ENCODE measurements around the gene FUNDC2.
A peak's percentile ranks its signal among the peaks of the same experiment; 100 is the strongest.

FUNDC2 gene

DNA sequence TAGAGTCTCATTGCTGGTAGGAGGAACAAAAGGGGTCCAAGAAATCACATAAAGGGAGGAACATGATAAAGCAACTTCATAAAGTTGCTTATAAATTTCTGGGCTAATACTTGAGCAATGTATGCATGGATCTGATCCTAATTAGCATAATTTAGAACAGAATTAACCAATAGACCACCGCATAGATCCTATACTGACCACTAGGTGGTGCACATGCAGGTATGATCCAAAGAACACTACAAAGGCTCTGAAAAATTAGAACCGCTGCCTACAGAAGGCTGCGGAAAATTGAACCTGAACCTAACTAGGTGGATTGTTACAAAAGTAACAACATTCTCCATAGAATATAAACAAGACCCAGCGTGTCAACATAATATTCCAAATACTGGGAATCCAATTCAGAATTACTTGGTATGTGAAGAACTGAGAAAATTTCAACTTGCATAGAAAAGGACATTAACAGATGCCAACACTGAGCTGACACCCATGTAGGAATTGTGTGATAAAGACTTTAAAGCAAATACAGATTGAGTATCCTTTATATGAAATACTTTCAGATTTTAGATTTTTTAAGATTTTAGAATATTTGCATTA lies 67.9 kb downstream of the FUNDC2 start:
- no peak for DNase-seq (ENCODE audit: low read depth)
- H3K4me3 ChIP-seq (ENCODE audit: low read depth, low read length): no peak overlapping the region
- TF ChIP-seq, protein P1, sequence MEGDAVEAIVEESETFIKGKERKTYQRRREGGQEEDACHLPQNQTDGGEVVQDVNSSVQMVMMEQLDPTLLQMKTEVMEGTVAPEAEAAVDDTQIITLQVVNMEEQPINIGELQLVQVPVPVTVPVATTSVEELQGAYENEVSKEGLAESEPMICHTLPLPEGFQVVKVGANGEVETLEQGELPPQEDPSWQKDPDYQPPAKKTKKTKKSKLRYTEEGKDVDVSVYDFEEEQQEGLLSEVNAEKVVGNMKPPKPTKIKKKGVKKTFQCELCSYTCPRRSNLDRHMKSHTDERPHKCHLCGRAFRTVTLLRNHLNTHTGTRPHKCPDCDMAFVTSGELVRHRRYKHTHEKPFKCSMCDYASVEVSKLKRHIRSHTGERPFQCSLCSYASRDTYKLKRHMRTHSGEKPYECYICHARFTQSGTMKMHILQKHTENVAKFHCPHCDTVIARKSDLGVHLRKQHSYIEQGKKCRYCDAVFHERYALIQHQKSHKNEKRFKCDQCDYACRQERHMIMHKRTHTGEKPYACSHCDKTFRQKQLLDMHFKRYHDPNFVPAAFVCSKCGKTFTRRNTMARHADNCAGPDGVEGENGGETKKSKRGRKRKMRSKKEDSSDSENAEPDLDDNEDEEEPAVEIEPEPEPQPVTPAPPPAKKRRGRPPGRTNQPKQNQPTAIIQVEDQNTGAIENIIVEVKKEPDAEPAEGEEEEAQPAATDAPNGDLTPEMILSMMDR (IDR thresholded peaks at IDR 0.05; ENCODE audit: low read depth, low read length, missing control alignments): peak; percentile 45

DNA sequence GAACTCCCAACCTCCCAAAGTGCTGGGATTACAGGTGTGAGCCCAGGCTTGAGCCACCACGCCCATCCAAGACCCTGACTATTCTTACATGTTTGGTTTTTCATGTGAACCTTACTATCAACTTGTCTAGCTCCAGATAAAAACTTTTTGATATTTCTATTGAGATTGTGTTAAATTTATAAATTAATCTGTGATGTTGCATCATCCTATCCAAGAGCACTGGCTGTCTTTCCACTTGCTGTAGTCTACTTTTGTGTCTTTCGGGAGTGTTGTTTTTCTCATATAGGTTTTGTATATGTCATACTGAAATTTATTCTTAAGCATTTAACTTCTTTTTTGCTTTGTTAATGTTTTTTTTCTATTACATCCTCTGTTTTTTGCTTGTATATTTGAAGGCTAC lies 79.3 kb downstream of the FUNDC2 start:
- DNase-seq (ENCODE audit: low read depth): no peak
- H3K4me3 ChIP-seq (ENCODE audit: low read depth, low read length): no peak overlapping the region
- TF ChIP-seq, protein P1 (IDR thresholded peaks at IDR 0.05; ENCODE audit: low read depth, low read length, missing control alignments): no peak

DNA sequence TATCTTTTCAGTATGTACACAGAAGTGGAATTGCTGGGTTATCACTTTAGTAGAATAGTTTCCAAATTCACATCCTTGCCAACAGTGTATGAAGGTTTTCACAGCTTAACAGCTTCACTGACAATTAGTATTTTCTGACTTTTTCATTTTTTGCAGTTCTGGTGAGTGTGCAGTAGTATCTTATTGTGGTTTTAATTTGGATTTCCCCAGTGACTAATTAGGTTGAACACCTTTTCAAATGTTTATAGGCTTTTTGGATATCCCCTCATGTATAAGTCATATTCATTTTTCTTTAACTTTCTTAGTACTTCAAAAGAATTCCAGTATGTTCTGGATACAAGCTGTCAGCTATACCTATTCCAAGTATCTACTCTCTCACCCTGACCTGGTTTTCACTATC lies 81.8 kb downstream of the FUNDC2 start:
- TF ChIP-seq, protein P1 (IDR thresholded peaks at IDR 0.05; ENCODE audit: low read depth, low read length, missing control alignments): no peak
- H3K4me3 ChIP-seq (ENCODE audit: low read depth, low read length): no peak overlapping the region
- DNase-seq (ENCODE audit: low read depth): no peak
